CD8-positive, alpha-beta memory T cell (primary cell): Measurements from ENCODE around the gene TDRD7. TPM values are rescaled to one million over a fixed set of nuclear protein-coding genes. Genes with fewer than 3 reads are reported as not detected.

ENCODE experiments used
- CTCF ChIA-PET: fragments of 350-600 bp; sonication (Branson Sonifier 250); formaldehyde crosslinking; loops from one replicate; lab custom pipeline; 2021; ENCODE audit warnings: antibody characterized with exemption; lab: Charles Lee
- POLR2A ChIA-PET: fragments of 350-600 bp; sonication (Branson Sonifier 250); formaldehyde crosslinking; loops from one replicate; lab custom pipeline; 2021; ENCODE audit warnings: antibody characterized with exemption; lab: Charles Lee
- DNase-seq, 5 donors: peaks; one replicate each; pipeline versions ENCODE4 v3.0.0 to v3.0.0-alpha.2; 2020 to 2022; ENCODE audit warnings: mixed read lengths in 1 of 5
- H3K27ac ChIP-seq: one replicate; pipeline ENCODE4 v1.7.0; 2013; ENCODE audit warnings: low read depth, mild to moderate bottlenecking, low read length, moderate library complexity
- H3K27me3 ChIP-seq: 2 replicates; pipeline ENCODE4 v1.7.0; 2013; ENCODE audit warnings: low read length, mild to moderate bottlenecking; ENCODE audit not compliant: insufficient read depth, poor library complexity, severe bottlenecking
- H3K36me3 ChIP-seq: 2 replicates; pipeline ENCODE4 v1.7.0; 2013; ENCODE audit warnings: mild to moderate bottlenecking, low read length, moderate library complexity; ENCODE audit not compliant: insufficient read depth
- H3K4me1 ChIP-seq: 2 replicates; pipeline ENCODE4 v1.7.0; 2013; ENCODE audit warnings: mild to moderate bottlenecking, low read length, moderate library complexity; ENCODE audit not compliant: insufficient read depth
- H3K4me3 ChIP-seq: 2 replicates; pipeline ENCODE4 v1.7.0; 2013; ENCODE audit warnings: mild to moderate bottlenecking, low read length
- H3K9me3 ChIP-seq: 2 replicates; pipeline ENCODE4 v1.7.0; 2013; ENCODE audit warnings: mild to moderate bottlenecking, low read length
- H3K27ac Mint-ChIP-seq, 8 donors: one replicate each; pipeline ENCODE4 v1.8.0; 2020 to 2021; ENCODE audit warnings: mixed read lengths in 8 of 8, mild to moderate bottlenecking in 6 of 8, inconsistent platforms in 3 of 8, moderate library complexity in 3 of 8
- H3K27me3 Mint-ChIP-seq, 2 donors: one replicate each; pipeline ENCODE4 v1.8.0; 2020 to 2021; ENCODE audit warnings: mixed read lengths in 2 of 2, mild to moderate bottlenecking in 1 of 2, moderate library complexity in 1 of 2
- H3K36me3 Mint-ChIP-seq, 3 donors: one replicate each; pipeline ENCODE4 v1.8.0; 2020 to 2021; ENCODE audit warnings: mixed read lengths in 3 of 3, inconsistent platforms in 1 of 3, mild to moderate bottlenecking in 1 of 3
- H3K4me1 Mint-ChIP-seq, 3 donors: one replicate each; pipeline ENCODE4 v1.8.0; 2020 to 2021; ENCODE audit warnings: mixed read lengths in 3 of 3, inconsistent platforms in 1 of 3, mild to moderate bottlenecking in 1 of 3
- H3K4me3 Mint-ChIP-seq, 7 donors: one replicate each; pipeline ENCODE4 v1.8.0; 2020 to 2021; ENCODE audit warnings: mixed read lengths in 7 of 7, mild to moderate bottlenecking in 6 of 7, moderate library complexity in 4 of 7, inconsistent platforms in 2 of 7
- H3K9me3 Mint-ChIP-seq, 5 donors: one replicate each; pipeline ENCODE4 v1.8.0; 2020 to 2022; ENCODE audit warnings: mixed read lengths in 5 of 5, mild to moderate bottlenecking in 3 of 5, moderate library complexity in 2 of 5, inconsistent platforms in 1 of 5
- polyA plus RNA-seq: library from polyadenylated mRNA; unstranded; fragments of 300-500 nt; fragmentation: Illumina TruSeq; gene quantifications from one replicate; pipeline ENCODE4 v1.2.3, GENCODE V29; 2021
- total RNA-seq, 2 experiments: library from RNA; stranded (reverse); gene quantifications; one replicate each; pipeline ENCODE4 v1.2.3, GENCODE V29; 2021

TDRD7 gene
- total and polyA plus RNA-seq, 3 experiments from 2014 or later = 5.4 to 8.0 (median 6.1) TPM

DNA sequence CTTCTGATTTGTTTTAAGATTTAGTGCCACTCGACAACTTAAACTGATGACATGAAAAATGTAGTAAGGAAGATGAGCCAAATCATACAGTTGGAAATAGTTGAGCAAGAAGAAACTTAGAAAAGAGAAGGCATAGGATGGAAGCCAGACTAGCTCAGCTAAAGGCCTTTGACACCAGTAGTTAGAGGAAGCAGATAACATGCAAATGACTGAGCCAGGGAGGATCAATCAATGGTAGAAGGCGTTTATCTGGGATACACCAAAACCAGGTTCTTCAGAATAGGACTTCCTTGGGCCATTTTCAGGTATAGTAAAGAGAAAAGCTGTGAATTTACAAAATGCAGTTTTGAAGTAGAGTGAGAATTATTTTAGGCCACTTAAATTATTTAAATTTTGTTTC, 3.2 kb downstream of the TDRD7 start:
- no peak for DNase-seq
- peaks cover 0 to 1% (median 0%) of the 10 kb centered on the region in 3 donors for H3K36me3 Mint-ChIP-seq
- Histone ChIP-seq H3K27ac (no peak overlapping the region), H3K4me3 (no peak overlapping the region), H3K4me1 (peaks cover 19% of the 10 kb centered on the region), H3K36me3 (no peaks in the 10 kb centered on the region), H3K27me3 (peaks cover under 1% of the 10 kb centered on the region), H3K9me3 (no peaks in the 10 kb centered on the region)
- POLR2A ChIA-PET = no interaction called here
- peaks cover 0 to 1% of the 10 kb centered on the region in 2 donors for H3K27me3 Mint-ChIP-seq
- H3K4me1 Mint-ChIP-seq = peaks cover 48 to 67% (median 59%) of the 10 kb centered on the region in 3 donors
- H3K27ac Mint-ChIP-seq = peak overlapping the region in 3 of 8 donors; percentile 42 to 70 (median 56)
- H3K9me3 Mint-ChIP-seq = no peaks in the 10 kb centered on the region
- no peak overlapping the region for H3K4me3 Mint-ChIP-seq
- CTCF ChIA-PET = interaction anchor here (0.7 to 7.0 kb wide), 2 partner anchors 184 to 201 kb away, joined by 3 to 50 read pairs; no protein-coding TSS in a partner anchor

DNA sequence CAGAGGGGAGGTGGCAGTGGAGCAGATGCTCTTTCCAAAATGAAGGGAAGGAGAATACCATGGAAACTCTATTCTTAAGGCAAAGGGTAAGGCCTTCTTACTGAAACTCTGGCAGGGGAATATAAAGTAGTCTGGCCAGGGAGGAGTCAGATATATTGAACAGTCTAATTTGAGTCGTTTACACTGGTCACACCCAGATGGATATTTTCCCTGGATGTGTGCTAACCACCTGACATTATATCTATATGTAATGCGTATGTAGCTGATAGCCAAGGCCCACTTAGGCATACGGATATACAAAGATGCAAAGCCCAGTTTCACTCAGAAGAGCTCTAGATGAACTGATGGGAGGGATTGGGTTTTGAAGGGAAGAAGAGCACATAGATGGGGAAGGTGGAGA, 7.0 kb downstream of the TDRD7 start:
- Mint-ChIP-seq H3K4me3 (no peak overlapping the region), H3K4me1 (peaks cover 34 to 63% (median 47%) of the 10 kb centered on the region in 3 donors), H3K9me3 (peaks cover 0 to 11% (median 7%) of the 10 kb centered on the region in 5 donors), H3K27me3 (no peaks in the 10 kb centered on the region), H3K36me3 (peaks cover 0 to 10% (median 8%) of the 10 kb centered on the region in 3 donors), H3K27ac (peak overlapping the region in 1 of 8 donors; percentile 2)
- H3K9me3 ChIP-seq = no peaks in the 10 kb centered on the region
- POLR2A ChIA-PET = no interaction called here
- no peak overlapping the region for H3K27ac ChIP-seq
- no peaks in the 10 kb centered on the region for H3K27me3 ChIP-seq
- no peaks in the 10 kb centered on the region for H3K36me3 ChIP-seq
- CTCF ChIA-PET = no interaction called here
- H3K4me3 ChIP-seq = no peak overlapping the region
- H3K4me1 ChIP-seq = peaks cover under 1% of the 10 kb centered on the region
- DNase-seq = no peak

GRCh38 chr9:97419309-97419867, 7.5 kb downstream of the TDRD7 start:
- CTCF ChIA-PET = no interaction called here
- H3K4me3 Mint-ChIP-seq = no peak overlapping the region
- DNase-seq = no peak
- Histone ChIP-seq H3K4me1 (no peaks in the 10 kb centered on the region), H3K4me3 (no peak overlapping the region), H3K27ac (no peak overlapping the region), H3K9me3 (no peaks in the 10 kb centered on the region), H3K36me3 (no peaks in the 10 kb centered on the region), H3K27me3 (no peaks in the 10 kb centered on the region)
- no peaks in the 10 kb centered on the region for H3K27me3 Mint-ChIP-seq
- peaks cover 2 to 13% (median 10%) of the 10 kb centered on the region in 3 donors for H3K36me3 Mint-ChIP-seq
- peaks cover 35 to 61% (median 48%) of the 10 kb centered on the region in 3 donors for H3K4me1 Mint-ChIP-seq
- H3K9me3 Mint-ChIP-seq = peaks cover 0 to 13% (median 7%) of the 10 kb centered on the region in 5 donors
- no peak overlapping the region for H3K27ac Mint-ChIP-seq
- POLR2A ChIA-PET = no interaction called here

DNA sequence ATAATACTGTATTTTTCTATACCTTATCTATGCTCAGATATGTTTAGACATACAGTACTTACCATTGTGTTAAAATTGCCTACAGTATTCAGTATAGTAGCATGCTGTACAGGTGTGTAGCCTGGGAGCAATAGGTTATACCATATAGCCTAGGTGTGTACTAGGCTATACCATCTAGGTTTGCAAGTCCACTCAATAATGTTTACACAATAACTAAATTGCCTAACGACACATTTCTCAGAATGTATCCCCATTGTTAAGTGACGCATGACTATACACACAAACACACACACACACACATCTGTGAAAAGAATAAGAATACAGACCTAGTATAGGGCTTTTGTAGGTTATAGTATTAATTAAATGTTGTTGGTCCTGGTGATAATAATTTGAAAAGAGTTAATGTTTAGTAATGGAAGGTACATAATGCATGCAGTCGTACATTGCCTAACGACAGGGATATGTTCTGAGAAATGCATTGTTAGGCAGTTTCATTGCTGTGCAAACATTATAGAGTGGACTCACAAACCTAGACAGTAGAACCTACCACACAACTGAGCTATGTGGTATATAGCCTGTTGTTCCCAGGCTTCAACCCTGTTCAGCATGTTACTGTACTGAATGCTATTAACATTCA, 13.6 kb downstream of the TDRD7 start:
- Mint-ChIP-seq H3K4me1 (peaks cover 5 to 22% (median 19%) of the 10 kb centered on the region in 3 donors), H3K36me3 (peaks cover 9 to 36% (median 19%) of the 10 kb centered on the region in 3 donors), H3K9me3 (peaks cover 0 to 13% (median 7%) of the 10 kb centered on the region in 5 donors), H3K27ac (peak overlapping the region in 1 of 8 donors; percentile 34), H3K27me3 (no peaks in the 10 kb centered on the region), H3K4me3 (no peak overlapping the region)
- Histone ChIP-seq H3K27me3 (no peaks in the 10 kb centered on the region), H3K4me3 (no peak overlapping the region), H3K27ac (no peak overlapping the region), H3K36me3 (peaks cover 6% of the 10 kb centered on the region), H3K9me3 (no peaks in the 10 kb centered on the region), H3K4me1 (no peaks in the 10 kb centered on the region)
- CTCF ChIA-PET = no interaction called here
- DNase-seq = no peak
- POLR2A ChIA-PET = no interaction called here

DNA sequence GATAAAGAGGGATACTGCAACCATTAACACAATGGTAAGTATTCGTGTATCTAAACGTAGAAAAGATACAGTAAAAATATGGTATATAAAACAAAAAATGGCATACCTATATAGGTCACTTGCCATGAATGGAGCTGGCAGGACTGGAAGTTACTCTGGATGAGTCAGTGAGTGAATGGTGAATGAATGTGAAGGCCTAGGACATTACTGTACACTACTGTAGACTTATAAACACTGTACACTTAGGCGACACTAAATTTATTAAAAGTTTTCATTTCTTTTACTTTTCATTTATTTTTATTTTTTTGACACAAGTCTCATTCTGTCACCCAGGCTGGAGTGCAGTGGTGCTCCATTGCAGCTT, 14.1 kb downstream of the TDRD7 start:
- peaks cover 5 to 19% (median 15%) of the 10 kb centered on the region in 3 donors for H3K4me1 Mint-ChIP-seq
- Histone ChIP-seq H3K36me3 (peaks cover 9% of the 10 kb centered on the region), H3K27ac (no peak overlapping the region), H3K4me3 (no peak overlapping the region), H3K27me3 (no peaks in the 10 kb centered on the region), H3K9me3 (no peaks in the 10 kb centered on the region), H3K4me1 (no peaks in the 10 kb centered on the region)
- H3K27me3 Mint-ChIP-seq = no peaks in the 10 kb centered on the region
- POLR2A ChIA-PET = no interaction called here
- H3K36me3 Mint-ChIP-seq = peaks cover 13 to 41% (median 19%) of the 10 kb centered on the region in 3 donors
- H3K27ac Mint-ChIP-seq = no peak overlapping the region
- CTCF ChIA-PET = no interaction called here
- peaks cover 0 to 13% (median 7%) of the 10 kb centered on the region in 5 donors for H3K9me3 Mint-ChIP-seq
- no peak overlapping the region for H3K4me3 Mint-ChIP-seq
- DNase-seq = no peak

DNA sequence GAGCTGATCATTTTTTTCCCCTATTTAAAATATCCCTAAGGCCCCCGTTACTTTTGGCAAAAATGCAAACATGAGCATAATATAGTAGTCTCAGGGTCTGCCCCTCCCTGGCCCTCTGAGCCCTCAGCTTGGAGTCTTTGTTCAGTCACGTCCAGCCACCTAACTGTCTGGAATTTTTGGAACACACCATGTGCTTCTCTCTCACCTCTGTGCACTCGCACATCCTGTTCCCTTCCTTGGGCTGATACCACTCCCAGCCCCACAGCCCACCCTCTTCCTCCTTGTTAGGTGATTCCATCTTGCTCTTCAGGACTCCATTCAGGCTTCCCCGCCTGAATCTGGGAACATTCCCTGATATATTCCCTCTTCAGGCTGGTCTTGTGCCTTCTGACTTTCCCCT, 16.0 kb downstream of the TDRD7 start:
- DNase-seq = no peak
- no peaks in the 10 kb centered on the region for H3K9me3 ChIP-seq
- Mint-ChIP-seq H3K36me3 (peaks cover 20 to 57% (median 22%) of the 10 kb centered on the region in 3 donors), H3K4me1 (peaks cover 3 to 15% (median 12%) of the 10 kb centered on the region in 3 donors), H3K27ac (peak overlapping the region in 1 of 8 donors; percentile 13), H3K9me3 (peaks cover 0 to 10% (median 6%) of the 10 kb centered on the region in 5 donors), H3K4me3 (no peak overlapping the region), H3K27me3 (no peaks in the 10 kb centered on the region)
- no peak overlapping the region for H3K27ac ChIP-seq
- H3K36me3 ChIP-seq = peaks cover 9% of the 10 kb centered on the region
- no peak overlapping the region for H3K4me3 ChIP-seq
- no peaks in the 10 kb centered on the region for H3K27me3 ChIP-seq
- ChIA-PET POLR2A (no interaction called here), CTCF (no interaction called here)
- no peaks in the 10 kb centered on the region for H3K4me1 ChIP-seq

GRCh38 chr9:97430316-97431043, 18.6 kb downstream of the TDRD7 start:
- peaks cover 19% of the 10 kb centered on the region for H3K36me3 ChIP-seq
- no peaks in the 10 kb centered on the region for H3K9me3 ChIP-seq
- Mint-ChIP-seq H3K4me1 (peaks cover 0 to 6% (median 0%) of the 10 kb centered on the region in 3 donors), H3K27me3 (no peaks in the 10 kb centered on the region), H3K9me3 (no peaks in the 10 kb centered on the region), H3K36me3 (peaks cover 15 to 70% (median 27%) of the 10 kb centered on the region in 3 donors), H3K4me3 (no peak overlapping the region), H3K27ac (peak overlapping the region in 1 of 8 donors; percentile 39)
- H3K4me3 ChIP-seq = no peak overlapping the region
- no peaks in the 10 kb centered on the region for H3K27me3 ChIP-seq
- ChIA-PET CTCF (interaction anchor here (0.8 kb wide), 1 partner anchor 168 kb away, joined by 3 read pairs; no protein-coding TSS in a partner anchor), POLR2A (no interaction called here)
- DNase-seq = no peak
- H3K27ac ChIP-seq = no peak overlapping the region
- H3K4me1 ChIP-seq = no peaks in the 10 kb centered on the region

DNA sequence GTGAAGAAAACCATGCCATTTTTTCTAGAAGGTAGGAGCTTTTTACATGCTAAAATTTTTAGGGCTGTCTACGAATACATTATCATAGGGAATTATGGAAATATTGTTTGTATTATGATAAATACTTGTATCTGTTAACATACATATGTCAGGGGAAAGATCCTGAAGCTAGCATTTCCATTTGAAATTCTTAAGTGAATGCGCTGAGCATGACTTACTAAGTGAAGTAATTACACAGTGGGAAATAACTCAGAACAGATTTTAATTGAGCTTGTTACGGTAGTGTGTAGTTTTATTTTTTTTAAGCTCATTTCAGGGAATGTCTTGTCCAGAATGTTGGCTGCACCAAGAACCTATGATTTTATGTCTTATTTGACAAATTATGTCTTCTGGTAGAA, 19.1 kb downstream of the TDRD7 start:
- no peaks in the 10 kb centered on the region for H3K9me3 Mint-ChIP-seq
- CTCF ChIA-PET = interaction anchor here (0.8 kb wide), 1 partner anchor 168 kb away, joined by 3 read pairs; no protein-coding TSS in a partner anchor
- Histone ChIP-seq H3K9me3 (no peaks in the 10 kb centered on the region), H3K4me3 (no peak overlapping the region), H3K27me3 (no peaks in the 10 kb centered on the region), H3K27ac (no peak overlapping the region), H3K4me1 (no peaks in the 10 kb centered on the region), H3K36me3 (peaks cover 19% of the 10 kb centered on the region)
- DNase-seq = no peak
- no peaks in the 10 kb centered on the region for H3K27me3 Mint-ChIP-seq
- no peak overlapping the region for H3K27ac Mint-ChIP-seq
- peaks cover 0 to 6% (median 0%) of the 10 kb centered on the region in 3 donors for H3K4me1 Mint-ChIP-seq
- POLR2A ChIA-PET = no interaction called here
- no peak overlapping the region for H3K4me3 Mint-ChIP-seq
- peaks cover 15 to 73% (median 29%) of the 10 kb centered on the region in 3 donors for H3K36me3 Mint-ChIP-seq
